ENCODE results near the gene CFL1.

The CFL1 gene

GRCh38 chr11:65857853-65858680, at the start of gene CFL1:
TSS of gene CFL1 (minus strand) at chr11:65858180. CDS start at chr11:65858099, 81 bp downstream.
- DNase-seq, result peak; percentile 97 to 98

- no peak for DNase-seq
Measured at GRCh38 chr11:65906602-65907001, 48.6 kb upstream of the CFL1 start.

- no peak for DNase-seq
Measured at GRCh38 chr11:65903715-65904114, 45.7 kb upstream of the CFL1 start.

- DNase-seq, result no peak
Measured at GRCh38 chr11:65903068-65903481, 45.1 kb upstream of the CFL1 start.

- no peak for DNase-seq
Measured at GRCh38 chr11:65900899-65901180, 42.9 kb upstream of the CFL1 start.

- peak; percentile 96 to 97 for DNase-seq
Measured at GRCh38 chr11:65900125-65900898, 42.3 kb upstream of the CFL1 start, which contains the start of gene FOSL1. TSS of gene FOSL1 (minus strand) at chr11:65900388. CDS start at chr11:65900339, 49 bp downstream.

- peak; percentile 80 to 86 for DNase-seq
Measured at GRCh38 chr11:65899356-65900124, 41.6 kb upstream of the CFL1 start.

GRCh38 chr11:65898656-65899355, 40.8 kb upstream of the CFL1 start:
- no peak for DNase-seq

- DNase-seq, result no peak
Measured at GRCh38 chr11:65897020-65897471, 39.1 kb upstream of the CFL1 start.

- DNase-seq, result no peak
Measured at GRCh38 chr11:65896034-65896999, 38.3 kb upstream of the CFL1 start.

- no peak for DNase-seq
Measured at GRCh38 chr11:65895482-65895981, 37.6 kb upstream of the CFL1 start.

- peak; percentile 45 to 52 for DNase-seq
Measured at GRCh38 chr11:65894034-65894591, 36.1 kb upstream of the CFL1 start.

GRCh38 chr11:65892661-65893317, 34.8 kb upstream of the CFL1 start:
- no peak for DNase-seq

- DNase-seq, result peak; percentile 53 to 59
Measured at GRCh38 chr11:65892137-65892540, 34.2 kb upstream of the CFL1 start.

- peak; percentile 52 to 57 for DNase-seq
Measured at GRCh38 chr11:65891219-65892136, 33.5 kb upstream of the CFL1 start.

GRCh38 chr11:65890324-65891218, 32.6 kb upstream of the CFL1 start, which contains the start of gene CCDC85B:
TSS of gene CCDC85B (plus strand) at chr11:65890673. CDS start at chr11:65890784, 111 bp downstream.
- DNase-seq, result peak; percentile 99

GRCh38 chr11:65888163-65888814, 30.3 kb upstream of the CFL1 start, which contains the start of gene FIBP:
TSS of gene FIBP (minus strand) at chr11:65888471. CDS start at chr11:65888418, 53 bp downstream.
- peak; percentile 97 to 98 for DNase-seq

All from activated CD4-positive, alpha-beta T cell treated with anti-CD3 and anti-CD28 coated beads, Interleukin-2, amount 50 U/mL, for 48 hours (primary cell).